B cell (primary cell): ENCODE data around the gene SIPA1. TPM values are rescaled to one million over a fixed set of nuclear protein-coding genes. Genes with fewer than 3 reads are reported as not detected.

Experiments
- ATAC-seq: fragments of 200-7000 bp; cut with Tn5 transposase; one replicate; pipeline ENCODE4 v1.10.0; 2021; ENCODE audit warnings: low read depth, mild to moderate bottlenecking, moderate number of reproducible peaks, moderate library complexity
- CTCF ChIA-PET: fragments of 350-600 bp; sonication (Branson Sonifier 250); formaldehyde crosslinking; loops from one replicate; lab custom pipeline; 2021; ENCODE audit warnings: antibody characterized with exemption, inconsistent platforms; lab: Charles Lee
- POLR2A ChIA-PET: fragments of 350-600 bp; sonication (Branson Sonifier 250); formaldehyde crosslinking; loops from one replicate; lab custom pipeline; 2021; ENCODE audit warnings: antibody characterized with exemption; lab: Charles Lee
- DNase-seq: peaks from one replicate; pipeline ENCODE4 v3.0.0; 2013
- H2AFZ ChIP-seq: 2 replicates; pipeline ENCODE4 v1.6.1; 2012; ENCODE audit warnings: mild to moderate bottlenecking, low read depth, low read length; ENCODE audit not compliant: insufficient read depth, poor library complexity, severe bottlenecking
- H3K27ac ChIP-seq, 2 donors: 1 replicate in 1 of 2; 2 replicates in 1 of 2; pipeline ENCODE4 v1.5.1; 2012 to 2013; ENCODE audit warnings: low read length in 2 of 2, mild to moderate bottlenecking in 2 of 2, moderate library complexity in 1 of 2
- H3K27me3 ChIP-seq, 4 experiments: fragments of 200-600 bp in 1 of 4; sonication (generic) in 1 of 4; replicated peaks in 1 of 4; 1 replicate in 2 of 4; 2 replicates in 2 of 4; pipeline versions ENCODE4 v1.6.1 to v1.7.0; 2013 to 2016; ENCODE audit warnings: low read length in 3 of 4, mild to moderate bottlenecking in 2 of 4, mixed read lengths in 1 of 4, moderate library complexity in 1 of 4; ENCODE audit not compliant: insufficient read depth in 4 of 4, control insufficient read depth in 3 of 4; ENCODE audit errors: control extremely low read depth in 1 of 4
- H3K36me3 ChIP-seq, 2 experiments: replicated peaks in 1 of 2; 1 replicate in 1 of 2; 2 replicates in 1 of 2; pipeline versions ENCODE4 v1.6.1 to v1.7.1; 2013; ENCODE audit warnings: low read length in 1 of 2; ENCODE audit not compliant: insufficient read depth in 2 of 2, control insufficient read depth in 1 of 2; ENCODE audit errors: control extremely low read depth in 1 of 2, extremely low read depth in 1 of 2
- H3K4me1 ChIP-seq, 2 donors: fragments of 200-600 bp in 1 of 2; sonication (generic) in 1 of 2; 1 replicate in 1 of 2; 2 replicates in 1 of 2; pipeline versions ENCODE4 v1.5.1 to v1.6.1; 2013 to 2017; ENCODE audit warnings: low read length in 2 of 2; ENCODE audit not compliant: control insufficient read depth in 2 of 2, insufficient read depth in 2 of 2
- H3K4me2 ChIP-seq: replicated peaks from 2 replicates; pipeline ENCODE3; 2012; ENCODE audit warnings: mild to moderate bottlenecking, low read depth, low read length; ENCODE audit not compliant: poor library complexity, severe bottlenecking
- H3K4me3 ChIP-seq, 5 experiments: fragments of 200-600 bp in 1 of 5; sonication (generic) in 1 of 5; 1 replicate in 3 of 5; 2 replicates in 2 of 5; pipeline versions ENCODE4 v1.5.1 to v1.7.0; 2011 to 2016; ENCODE audit warnings: low read length in 4 of 5, mild to moderate bottlenecking in 4 of 5, low read depth in 2 of 5, control low read depth in 1 of 5, moderate library complexity in 1 of 5; ENCODE audit not compliant: insufficient read depth in 1 of 5; ENCODE audit errors: control extremely low read depth in 1 of 5, extremely low read depth in 1 of 5
- H3K79me2 ChIP-seq: fragments of 200-600 bp; sonication (generic); one replicate; pipeline ENCODE4 v1.6.0; 2016; ENCODE audit warnings: low read length; ENCODE audit not compliant: control insufficient read depth, insufficient read depth
- H3K9ac ChIP-seq: fragments of 200-600 bp; sonication (generic); 2 replicates; pipeline ENCODE4 v1.6.1; 2017; ENCODE audit warnings: mild to moderate bottlenecking, low read length, moderate library complexity
- H3K9me3 ChIP-seq, 3 donors: one replicate each; pipeline versions ENCODE4 v1.6.1 to v1.7.1; 2013; ENCODE audit warnings: low read length in 2 of 3; ENCODE audit not compliant: control insufficient read depth in 2 of 3, insufficient read depth in 1 of 3; ENCODE audit errors: control extremely low read depth in 1 of 3
- H4K20me1 ChIP-seq: 2 replicates; pipeline ENCODE4 v1.6.0; 2012; ENCODE audit warnings: mild to moderate bottlenecking, low read length; ENCODE audit not compliant: insufficient read depth, control insufficient read depth, poor library complexity, severe bottlenecking
- H3K27ac Mint-ChIP-seq: one replicate; pipeline ENCODE4 v1.8.0; 2021; ENCODE audit warnings: mixed read lengths
- H3K27me3 Mint-ChIP-seq: one replicate; pipeline ENCODE4 v1.8.0; 2021; ENCODE audit warnings: mixed read lengths
- H3K4me1 Mint-ChIP-seq: one replicate; pipeline ENCODE4 v1.8.0; 2021; ENCODE audit warnings: mixed read lengths
- H3K4me3 Mint-ChIP-seq: one replicate; pipeline ENCODE4 v1.8.0; 2021; ENCODE audit warnings: mixed read lengths
- H3K9me3 Mint-ChIP-seq: one replicate; pipeline ENCODE4 v1.8.0; 2022; ENCODE audit warnings: mixed read lengths; ENCODE audit not compliant: insufficient read depth
- EZH2 ChIP-seq: IDR thresholded peaks from 2 replicates; pipeline ENCODE4 v1.6.1; 2012; ENCODE audit warnings: borderline replicate concordance, low read depth, mild to moderate bottlenecking, moderate library complexity, low read length; ENCODE audit not compliant: insufficient read depth, poor library complexity, severe bottlenecking
- WGBS: methylation state at CpG from one replicate; pipeline ENCODE4 v1.1.5; 2013; ENCODE audit warnings: missing lambda C conversion rate; ENCODE audit not compliant: insufficient coverage; 5-methylcytosine and 5-hydroxymethylcytosine counted together
- intact Hi-C: fragments of 100-400 bp; cut with micrococcal nuclease; formaldehyde crosslinking; loops from one replicate; pipeline ENCODE4 v1.10.0; 2022
- polyA plus RNA-seq: library from polyadenylated mRNA; depleted of rRNA; stranded (reverse); fragments of >200 nt; gene quantifications from 2 replicates; pipeline ENCODE4 v1.2.3, GENCODE V29; 2012
- small RNA-seq: library from RNA; depleted of rRNA; stranded (forward); fragments of <200 nt; gene quantifications from one replicate; pipeline ENCODE3, GENCODE V24; 2012; ENCODE audit warnings: low replicate concordance, low read depth; ENCODE audit not compliant: insufficient read length
- total RNA-seq, 2 donors: library from RNA; stranded (reverse); fragments of 120-200 nt in 1 of 2; gene quantifications; 1 replicate in 1 of 2; 2 replicates in 1 of 2; pipeline versions ENCODE4 v1.2.3 to v1.2.4, GENCODE V29; 2013 to 2022
- TF ChIP-seq, protein P1 (sequence below): fragments of 200-600 bp; IDR thresholded peaks from one replicate; pipeline ENCODE4 v1.8.0; 2022; ENCODE audit warnings: antibody characterized with exemption, mild to moderate bottlenecking

Gene SIPA1
- total and polyA plus RNA-seq, 2 donors (not counting 1 experiment from before 2014, with no cell fraction given), result 314 to 448 TPM

DNA sequence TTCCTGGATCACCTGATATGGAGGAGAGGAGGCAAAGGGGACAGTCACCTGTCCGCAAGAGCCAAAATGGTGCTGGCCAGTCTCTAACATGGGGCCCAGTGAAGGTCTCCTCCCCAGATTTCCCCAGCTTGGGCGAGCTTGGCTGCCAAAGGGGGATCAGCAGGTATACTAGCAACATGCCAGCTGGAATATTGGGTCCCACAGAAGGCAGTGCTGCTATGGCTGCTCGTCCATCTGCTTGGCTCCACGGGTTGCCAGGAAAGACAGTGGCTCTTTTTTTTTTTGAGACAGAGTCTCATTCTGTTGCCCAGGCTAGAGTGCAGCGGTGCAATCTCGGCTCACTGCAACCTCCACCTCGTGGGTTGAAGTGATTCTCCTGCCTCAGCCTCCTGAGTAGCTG, 61.4 kb downstream of the SIPA1 start:
- CTCF ChIA-PET, result no interaction called here
- ATAC-seq (no peak), DNase-seq (no peak)
- Histone ChIP-seq H3K79me2 (no peaks in the 10 kb centered on the region), H3K4me2 (no peak overlapping the region), H3K27ac (no peak overlapping the region), H3K27me3 (no peaks in the 10 kb centered on the region), H4K20me1 (no peaks in the 10 kb centered on the region), H3K9me3 (no peaks in the 10 kb centered on the region), H3K36me3 (no peaks in the 10 kb centered on the region), H3K9ac (no peak overlapping the region), H3K4me1 (peaks cover 5 to 7% of the 10 kb centered on the region in 2 donors), H3K4me3 (no peak overlapping the region), H2AFZ (no peak overlapping the region)
- POLR2A ChIA-PET, result no interaction called here
- H3K4me1 Mint-ChIP-seq, result peaks cover 9% of the 10 kb centered on the region
- no peak overlapping the region for H3K4me3 Mint-ChIP-seq
- no peaks in the 10 kb centered on the region for H3K9me3 Mint-ChIP-seq
- 86% methylated on average over 7 of the region's 7 CpGs for WGBS
- intact Hi-C loops, result no loop called here
- TF ChIP-seq EZH2, result no peak
- TF ChIP-seq, protein P1, sequence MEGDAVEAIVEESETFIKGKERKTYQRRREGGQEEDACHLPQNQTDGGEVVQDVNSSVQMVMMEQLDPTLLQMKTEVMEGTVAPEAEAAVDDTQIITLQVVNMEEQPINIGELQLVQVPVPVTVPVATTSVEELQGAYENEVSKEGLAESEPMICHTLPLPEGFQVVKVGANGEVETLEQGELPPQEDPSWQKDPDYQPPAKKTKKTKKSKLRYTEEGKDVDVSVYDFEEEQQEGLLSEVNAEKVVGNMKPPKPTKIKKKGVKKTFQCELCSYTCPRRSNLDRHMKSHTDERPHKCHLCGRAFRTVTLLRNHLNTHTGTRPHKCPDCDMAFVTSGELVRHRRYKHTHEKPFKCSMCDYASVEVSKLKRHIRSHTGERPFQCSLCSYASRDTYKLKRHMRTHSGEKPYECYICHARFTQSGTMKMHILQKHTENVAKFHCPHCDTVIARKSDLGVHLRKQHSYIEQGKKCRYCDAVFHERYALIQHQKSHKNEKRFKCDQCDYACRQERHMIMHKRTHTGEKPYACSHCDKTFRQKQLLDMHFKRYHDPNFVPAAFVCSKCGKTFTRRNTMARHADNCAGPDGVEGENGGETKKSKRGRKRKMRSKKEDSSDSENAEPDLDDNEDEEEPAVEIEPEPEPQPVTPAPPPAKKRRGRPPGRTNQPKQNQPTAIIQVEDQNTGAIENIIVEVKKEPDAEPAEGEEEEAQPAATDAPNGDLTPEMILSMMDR, result no peak
- H3K27ac Mint-ChIP-seq, result no peak overlapping the region
- H3K27me3 Mint-ChIP-seq, result peaks cover 3% of the 10 kb centered on the region

DNA sequence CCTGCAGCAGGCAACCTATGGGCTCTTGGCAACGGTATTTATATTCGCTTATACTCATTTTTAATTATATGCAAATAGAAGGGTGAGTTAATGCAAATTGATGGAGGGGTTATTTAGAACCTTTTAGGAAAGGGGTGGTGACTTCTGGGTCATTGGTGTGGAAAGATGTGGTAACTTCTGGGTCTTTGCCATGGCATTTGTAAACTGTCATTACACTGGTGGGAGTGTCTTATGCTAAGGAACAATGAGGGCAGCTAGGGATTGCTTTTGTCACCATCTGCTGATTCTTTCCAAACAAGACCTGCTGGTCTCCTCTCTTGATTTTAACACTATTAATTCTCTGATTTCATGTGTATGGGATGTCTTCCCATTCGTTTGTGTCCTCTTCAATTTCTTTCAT, 62.5 kb downstream of the SIPA1 start:
- no peaks in the 10 kb centered on the region for H3K9me3 ChIP-seq
- Mint-ChIP-seq H3K4me1 (peaks cover 9% of the 10 kb centered on the region), H3K9me3 (no peaks in the 10 kb centered on the region), H3K27ac (no peak overlapping the region), H3K27me3 (peaks cover 3% of the 10 kb centered on the region), H3K4me3 (no peak overlapping the region)
- H3K36me3 ChIP-seq, result no peaks in the 10 kb centered on the region
- ATAC-seq (peak; percentile 76), DNase-seq (peak; percentile 48)
- TF ChIP-seq EZH2, result no peak
- TF ChIP-seq, protein P1, result no peak
- ChIA-PET POLR2A (no interaction called here), CTCF (interaction anchor here (0.7 to 1.3 kb wide), 5 partner anchors 12 to 87 kb away, joined by 3 to 4 read pairs (median 3); partner anchors contain the start of gene KAT5)
- H3K4me1 ChIP-seq, result peaks cover 5 to 7% of the 10 kb centered on the region in 2 donors
- H2AFZ ChIP-seq, result no peak overlapping the region
- H3K79me2 ChIP-seq, result no peaks in the 10 kb centered on the region
- H3K4me2 ChIP-seq, result no peak overlapping the region
- H4K20me1 ChIP-seq, result no peaks in the 10 kb centered on the region
- no peak overlapping the region for H3K27ac ChIP-seq
- intact Hi-C loops, result no loop called here
- H3K27me3 ChIP-seq, result no peaks in the 10 kb centered on the region
- WGBS, result no CpG with 5 or more reads among the region's 3 CpGs
- H3K4me3 ChIP-seq, result no peak overlapping the region
- no peak overlapping the region for H3K9ac ChIP-seq

Small RNAs within 50 kb of the gene (small RNA-seq; reads per million reads assigned to genes)
- gene MIR4489 (not detected), gene MIR4690 (not detected), gene RN7SL309P (not detected)

Other genes with a start within 250 kb of the SIPA1 start
- gene NEAT1, start 215.3 kb upstream of the SIPA1 start, total RNA-seq, result 1,620 and 1,642 TPM in 2 replicates
- gene NEAT1, start 215.3 kb upstream of the SIPA1 start, polyA plus RNA-seq, result 66.7 and 127 TPM in 2 replicates
- 32,417 and 34,445 TPM in 2 replicates for gene MALAT1, start 139.1 kb upstream of the SIPA1 start, total RNA-seq
- gene MALAT1, start 139.1 kb upstream of the SIPA1 start, polyA plus RNA-seq, result 461 and 646 TPM in 2 replicates
- 72.3 and 85.5 TPM in 2 replicates for gene SCYL1, start 113.0 kb upstream of the SIPA1 start, total RNA-seq
- 76.1 and 76.5 TPM in 2 replicates for gene SCYL1, start 113.0 kb upstream of the SIPA1 start, polyA plus RNA-seq
- 69.0 and 69.7 TPM in 2 replicates for gene LTBP3, start 79.7 kb upstream of the SIPA1 start, total RNA-seq
- 65.1 and 84.8 TPM in 2 replicates for gene LTBP3, start 79.7 kb upstream of the SIPA1 start, polyA plus RNA-seq
- 22.1 and 24.0 TPM in 2 replicates for gene ZNRD2, start 67.6 kb upstream of the SIPA1 start, total RNA-seq
- gene ZNRD2, start 67.6 kb upstream of the SIPA1 start, polyA plus RNA-seq, result 98.0 and 112 TPM in 2 replicates
- gene FAM89B, start 65.6 kb upstream of the SIPA1 start, total RNA-seq, result 29.7 and 30.4 TPM in 2 replicates
- 35.1 and 50.2 TPM in 2 replicates for gene FAM89B, start 65.6 kb upstream of the SIPA1 start, polyA plus RNA-seq
- 202 and 224 TPM in 2 replicates for gene EHBP1L1, start 62.0 kb upstream of the SIPA1 start, total RNA-seq
- gene EHBP1L1, start 62.0 kb upstream of the SIPA1 start, polyA plus RNA-seq, result 279 and 313 TPM in 2 replicates
- 3.5 and 3.9 TPM in 2 replicates for gene KCNK7, start 42.3 kb upstream of the SIPA1 start, total RNA-seq
- gene KCNK7, start 42.3 kb upstream of the SIPA1 start, polyA plus RNA-seq, result 2.2 and 5.8 TPM in 2 replicates
- 97.2 and 99.7 TPM in 2 replicates for gene MAP3K11, start 23.9 kb upstream of the SIPA1 start, total RNA-seq
- 40.7 and 67.3 TPM in 2 replicates for gene MAP3K11, start 23.9 kb upstream of the SIPA1 start, polyA plus RNA-seq
- 61.4 and 61.5 TPM in 2 replicates for gene PCNX3, start 22.3 kb upstream of the SIPA1 start, total RNA-seq
- gene PCNX3, start 22.3 kb upstream of the SIPA1 start, polyA plus RNA-seq, result 56.1 and 62.8 TPM in 2 replicates
- 154 and 160 TPM in 2 replicates for gene RELA, start 24.8 kb downstream of the SIPA1 start, total RNA-seq
- gene RELA, start 24.8 kb downstream of the SIPA1 start, polyA plus RNA-seq, result 124 and 188 TPM in 2 replicates
- gene KAT5, start 74.2 kb downstream of the SIPA1 start, total RNA-seq, result 134 and 142 TPM in 2 replicates
- gene KAT5, start 74.2 kb downstream of the SIPA1 start, polyA plus RNA-seq, result 84.6 and 131 TPM in 2 replicates
- gene RNASEH2C, start 82.7 kb downstream of the SIPA1 start, total RNA-seq, result 75.3 and 81.6 TPM in 2 replicates
- 71.6 and 95.0 TPM in 2 replicates for gene RNASEH2C, start 82.7 kb downstream of the SIPA1 start, polyA plus RNA-seq
- 25.2 and 26.3 TPM in 2 replicates for gene AP5B1, start 142.9 kb downstream of the SIPA1 start, total RNA-seq
- 9.4 and 9.6 TPM in 2 replicates for gene AP5B1, start 142.9 kb downstream of the SIPA1 start, polyA plus RNA-seq
- 0.15 and 0.17 TPM in 2 replicates for gene OVOL1, start 149.0 kb downstream of the SIPA1 start, total RNA-seq
- 0.09 and 0.66 TPM in 2 replicates for gene OVOL1, start 149.0 kb downstream of the SIPA1 start, polyA plus RNA-seq
- gene SNX32, start 195.9 kb downstream of the SIPA1 start, total RNA-seq, result 0.34 and 0.57 TPM in 2 replicates
- 0.89 and 8.8 TPM in 2 replicates for gene SNX32, start 195.9 kb downstream of the SIPA1 start, polyA plus RNA-seq
- gene CFL1, start 220.1 kb downstream of the SIPA1 start, total RNA-seq, result 439 and 455 TPM in 2 replicates
- 530 and 990 TPM in 2 replicates for gene CFL1, start 220.1 kb downstream of the SIPA1 start, polyA plus RNA-seq
- gene MUS81, start 222.3 kb downstream of the SIPA1 start, total RNA-seq, result 71.1 and 74.5 TPM in 2 replicates
- gene MUS81, start 222.3 kb downstream of the SIPA1 start, polyA plus RNA-seq, result 134 and 135 TPM in 2 replicates
- 9.5 and 11.7 TPM in 2 replicates for gene EFEMP2, start 234.7 kb downstream of the SIPA1 start, total RNA-seq
- 13.3 and 14.7 TPM in 2 replicates for gene EFEMP2, start 234.7 kb downstream of the SIPA1 start, polyA plus RNA-seq
- gene CTSW, start 241.7 kb downstream of the SIPA1 start, total RNA-seq, result 0.84 and 1.3 TPM in 2 replicates
- gene CTSW, start 241.7 kb downstream of the SIPA1 start, polyA plus RNA-seq, result 4.6 and 5.4 TPM in 2 replicates